Heart right ventricle (tissue), 16 donors: Measurements from ENCODE around the gene GNPDA1. TPM values are rescaled to one million over a fixed set of nuclear protein-coding genes. Genes with fewer than 3 reads are reported as not detected.

Source experiments
- ATAC-seq, 8 donors: fragments of 200-7000 bp; cut with Tn5 transposase; one replicate each; pipeline ENCODE4 v1.9.1; 2020; ENCODE audit warnings: mild to moderate bottlenecking in 8 of 8, moderate library complexity in 8 of 8, moderate number of reproducible peaks in 1 of 8
- DNase-seq, 2 donors: peaks; one replicate each; pipeline ENCODE4 v3.0.0-alpha.2; 2020
- H3K27ac ChIP-seq, 10 donors: fragments of 200-600 bp; sonication (generic) in 2 of 10; one replicate each; pipeline versions ENCODE4 v1.5.0 to v1.8.0; 2020 to 2022; ENCODE audit warnings: mild to moderate bottlenecking in 3 of 10
- H3K27me3 ChIP-seq, 7 donors: fragments of 200-600 bp; one replicate each; pipeline ENCODE4 v1.8.0; 2021 to 2022; ENCODE audit warnings: mild to moderate bottlenecking in 2 of 7
- H3K36me3 ChIP-seq, 9 donors: fragments of 200-600 bp; sonication (generic) in 1 of 9; one replicate each; pipeline versions ENCODE4 v1.5.0 to v1.8.0; 2020 to 2022; ENCODE audit warnings: mild to moderate bottlenecking in 2 of 9
- H3K4me1 ChIP-seq, 9 donors: fragments of 200-600 bp; sonication (generic) in 1 of 9; one replicate each; pipeline versions ENCODE4 v1.5.0 to v1.8.0; 2020 to 2022; ENCODE audit warnings: mild to moderate bottlenecking in 4 of 9
- H3K4me3 ChIP-seq, 10 donors: fragments of 200-600 bp; sonication (generic) in 2 of 10; one replicate each; pipeline versions ENCODE4 v1.5.0 to v1.8.0; 2020 to 2022; ENCODE audit warnings: mild to moderate bottlenecking in 7 of 10, moderate library complexity in 2 of 10
- H3K9me3 ChIP-seq, 11 donors: fragments of 200-600 bp in 10 of 11; sonication (generic) in 2 of 11; one replicate each; pipeline versions ENCODE4 v1.5.0 to v1.8.0; 2013 to 2022; ENCODE audit warnings: mild to moderate bottlenecking in 2 of 11, control low read depth in 1 of 11, moderate library complexity in 1 of 11
- WGBS, 2 donors: extraction: QIAGEN DNeasy Blood & Tissue Kit; methylation state at CpG; one replicate each; pipeline ENCODE4 v1.1.7; 2013; ENCODE audit warnings: inconsistent platforms in 1 of 2; 5-methylcytosine and 5-hydroxymethylcytosine counted together
- intact Hi-C, 10 donors: fragments of 100-400 bp; cut with DNase I; formaldehyde crosslinking; loops; one replicate each; pipeline versions ENCODE4 v1.11.1 to v1.14.2; 2022
- polyA plus RNA-seq, 2 donors: library from polyadenylated mRNA; stranded (reverse); fragments of 200-250 nt; gene quantifications; one replicate each; pipeline ENCODE4 v1.2.3, GENCODE V29; 2013
- total RNA-seq, 10 donors: library from RNA; stranded (reverse); fragmentation: NEBNext Ultra II Directional in 3 of 10; extraction: Animal tissue kit (Norgen Biotek cat#: 25700) in 3 of 10; gene quantifications; one replicate each; pipeline versions ENCODE4 v1.2.1 to v1.2.4, GENCODE V29; 2021 to 2023
- TF ChIP-seq, protein P1 (sequence below), 9 donors: fragments of 200-600 bp; sonication (generic) in 2 of 9; IDR thresholded peaks; one replicate each; pipeline versions ENCODE4 v1.5.0 to v1.8.0; 2021 to 2022; ENCODE audit warnings: antibody characterized with exemption in 9 of 9, mild to moderate bottlenecking in 5 of 9, moderate library complexity in 1 of 9
- donor health status: Arrhythmogenic right ventricular cardiomyopathy.
- donor health status: ischemic (EF 13 %, LVEDD 7.1; RV severe dilation, severe dysfunction).
- donor health status: healthy with polysubstance abuse.
- donor health status: DM: no; HTN: yes; CAD: no.
- donor health status: DM: no; HTN: no; CAD: no.
- donor health status: ischemic (EF 25% LVEDD 6.9; RV normal size, moderate dysfunction).
- donor health status: ischemic (EF 25% LVEDD 5.7; RV mildly dilated, moderate dysfunction).
- donor health status: healthy.
- donor health status: DM: yes; HTN: yes; CAD: no.
- donor health status: Ischemic cardiomyopathy.
- donor health status: ischemic (EF 35%, LVEDD 5.7; RV mildly dilated, moderate dysfunction).
- donor health status: nonischemic (EF 11% LVEDD 7.7; RV severe dilation, severe dysfunction).
- donor health status: DM: yes; HTN: yes; CAD: no.
- donor health status: PGD.
- donor health status: ischemic (EF 29% LVEDD 5.4; RV normal size, mild dysfunction).
- donor health status: nonischemic (EF 23%, LVEDD 6.1; RV moderate dilation, normal function).

Gene GNPDA1
- total and polyA plus RNA-seq, 12 donors, result 11.6 to 24.3 (median 20.3) TPM

DNA sequence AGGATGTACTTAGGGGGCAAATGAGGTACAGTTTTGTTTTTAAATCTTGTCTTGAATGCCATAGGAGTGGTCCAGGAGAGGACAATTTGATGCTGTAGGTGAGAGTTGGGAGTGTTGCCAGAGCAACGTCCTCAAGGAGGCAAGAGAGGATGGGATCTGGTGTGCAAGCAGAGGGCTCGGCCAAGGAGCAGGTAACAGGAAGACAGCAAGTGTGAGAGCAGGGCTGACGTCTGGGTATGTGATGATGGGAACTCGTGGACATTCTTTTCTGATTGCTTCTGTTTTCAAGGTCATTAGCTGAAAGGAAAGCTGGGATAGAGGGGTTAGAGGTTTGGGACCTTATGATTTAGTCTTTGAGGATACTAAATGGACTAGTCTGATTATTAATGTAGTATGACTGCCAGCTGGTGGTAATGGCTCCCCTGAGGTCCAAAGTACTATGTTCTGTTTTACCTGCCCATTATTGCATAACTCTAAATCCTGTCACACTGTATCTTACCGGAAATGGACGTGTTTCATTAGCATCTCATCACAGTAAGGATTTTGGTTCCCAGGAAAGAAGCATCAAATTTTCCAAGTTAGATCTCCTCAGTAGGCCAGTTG, 15.4 kb downstream of the GNPDA1 start:
- Histone ChIP-seq H3K36me3 (peaks cover 0 to 99% (median 22%) of the 10 kb centered on the region in 9 donors), H3K4me1 (peaks cover 0 to 21% (median 6%) of the 10 kb centered on the region in 9 donors), H3K27ac (peak overlapping the region in 1 of 10 donors; percentile 2), H3K4me3 (no peak overlapping the region), H3K9me3 (no peaks in the 10 kb centered on the region), H3K27me3 (no peaks in the 10 kb centered on the region)
- DNase-seq (no peak), ATAC-seq (no peak)
- WGBS, 2 donors, result 50 to 55% methylated on average over 6 of the region's 6 CpGs
- TF ChIP-seq, protein P1, sequence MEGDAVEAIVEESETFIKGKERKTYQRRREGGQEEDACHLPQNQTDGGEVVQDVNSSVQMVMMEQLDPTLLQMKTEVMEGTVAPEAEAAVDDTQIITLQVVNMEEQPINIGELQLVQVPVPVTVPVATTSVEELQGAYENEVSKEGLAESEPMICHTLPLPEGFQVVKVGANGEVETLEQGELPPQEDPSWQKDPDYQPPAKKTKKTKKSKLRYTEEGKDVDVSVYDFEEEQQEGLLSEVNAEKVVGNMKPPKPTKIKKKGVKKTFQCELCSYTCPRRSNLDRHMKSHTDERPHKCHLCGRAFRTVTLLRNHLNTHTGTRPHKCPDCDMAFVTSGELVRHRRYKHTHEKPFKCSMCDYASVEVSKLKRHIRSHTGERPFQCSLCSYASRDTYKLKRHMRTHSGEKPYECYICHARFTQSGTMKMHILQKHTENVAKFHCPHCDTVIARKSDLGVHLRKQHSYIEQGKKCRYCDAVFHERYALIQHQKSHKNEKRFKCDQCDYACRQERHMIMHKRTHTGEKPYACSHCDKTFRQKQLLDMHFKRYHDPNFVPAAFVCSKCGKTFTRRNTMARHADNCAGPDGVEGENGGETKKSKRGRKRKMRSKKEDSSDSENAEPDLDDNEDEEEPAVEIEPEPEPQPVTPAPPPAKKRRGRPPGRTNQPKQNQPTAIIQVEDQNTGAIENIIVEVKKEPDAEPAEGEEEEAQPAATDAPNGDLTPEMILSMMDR (IDR thresholded peaks at IDR 0.05), result no peak
- intact Hi-C loops, result loop anchor here in 1 of 10 donors (10.0 kb wide), 1 partner anchor 307 kb away; no protein-coding TSS in a partner anchor

DNA sequence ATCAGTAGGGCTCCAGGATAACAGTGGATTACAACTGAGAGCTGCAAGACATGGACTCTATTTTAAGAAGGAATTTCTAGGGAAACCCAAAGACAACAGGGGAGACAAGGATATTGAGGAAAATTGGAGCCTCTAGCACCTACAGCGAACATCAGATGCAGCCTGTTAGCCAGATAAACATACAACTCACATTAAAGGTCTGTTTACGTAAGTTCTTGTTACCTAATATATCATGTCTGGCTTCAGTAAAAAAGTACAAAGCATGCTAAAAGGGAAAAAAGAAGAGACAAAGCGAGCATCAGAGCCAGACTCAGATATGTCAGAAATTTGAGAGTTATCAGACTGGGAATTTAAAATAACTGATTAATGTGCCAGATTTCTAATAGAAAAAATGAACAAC, 17.2 kb downstream of the GNPDA1 start:
- TF ChIP-seq, protein P1 (IDR thresholded peaks at IDR 0.05), result no peak
- 98 to 100% methylated on average over 3 of the region's 3 CpGs for WGBS, 2 donors
- H3K27me3 ChIP-seq, result no peaks in the 10 kb centered on the region
- DNase-seq (no peak), ATAC-seq (no peak)
- intact Hi-C loops, result loop anchor here in 1 of 10 donors (10.0 kb wide), 1 partner anchor 309 kb away; no protein-coding TSS in a partner anchor
- peaks cover 0 to 24% (median 7%) of the 10 kb centered on the region in 9 donors for H3K4me1 ChIP-seq
- H3K9me3 ChIP-seq, result no peaks in the 10 kb centered on the region
- H3K27ac ChIP-seq, result no peak overlapping the region
- no peak overlapping the region for H3K4me3 ChIP-seq
- H3K36me3 ChIP-seq, result peaks cover 0 to 97% (median 17%) of the 10 kb centered on the region in 9 donors

DNA sequence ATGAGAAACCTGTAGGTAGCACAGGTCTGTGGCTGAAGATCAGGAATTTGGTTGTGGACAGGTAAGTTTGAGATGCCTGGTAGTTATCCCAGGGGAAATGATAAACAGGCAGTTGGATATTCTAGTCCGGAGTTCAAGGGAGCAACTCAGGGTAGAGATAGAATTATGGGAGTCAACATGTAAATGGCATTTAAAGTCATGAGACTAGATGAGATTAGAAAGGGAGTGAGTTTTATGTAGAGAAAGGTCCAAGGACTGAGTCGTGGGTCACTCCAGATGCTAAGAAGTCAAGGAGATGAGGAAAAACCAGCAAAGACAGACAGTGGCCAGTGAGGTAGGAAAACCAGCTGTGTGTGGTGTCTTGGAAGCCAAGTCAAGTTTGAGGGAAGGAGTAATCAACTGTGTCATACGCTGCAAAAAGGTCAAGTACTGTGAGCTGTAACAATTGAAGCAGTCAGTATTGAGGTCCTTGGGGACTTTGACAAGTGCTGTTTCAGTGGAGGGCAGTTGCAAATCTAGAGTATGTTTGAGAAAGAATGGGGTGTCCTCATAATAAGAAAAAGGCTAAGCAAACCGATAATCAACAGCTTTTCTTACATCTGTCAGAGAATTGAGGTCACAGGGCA, 18.2 kb downstream of the GNPDA1 start:
- TF ChIP-seq, protein P1 (IDR thresholded peaks at IDR 0.05), result no peak
- intact Hi-C loops, result loop anchor here in 6 of 10 donors (5.0 to 10.0 kb wide), 4 partner anchors 143 to 310 kb away; no protein-coding TSS in a partner anchor
- H3K27ac ChIP-seq, result no peak overlapping the region
- no peaks in the 10 kb centered on the region for H3K27me3 ChIP-seq
- H3K4me3 ChIP-seq, result no peak overlapping the region
- DNase-seq, result no peak
- 55% methylated on average over 4 of the region's 4 CpGs for WGBS, 2 donors
- H3K9me3 ChIP-seq, result no peaks in the 10 kb centered on the region
- peaks cover 0 to 97% (median 24%) of the 10 kb centered on the region in 9 donors for H3K36me3 ChIP-seq
- peak in 1 of 8 donors; percentile 50 for ATAC-seq
- peaks cover 0 to 24% (median 7%) of the 10 kb centered on the region in 9 donors for H3K4me1 ChIP-seq

DNA sequence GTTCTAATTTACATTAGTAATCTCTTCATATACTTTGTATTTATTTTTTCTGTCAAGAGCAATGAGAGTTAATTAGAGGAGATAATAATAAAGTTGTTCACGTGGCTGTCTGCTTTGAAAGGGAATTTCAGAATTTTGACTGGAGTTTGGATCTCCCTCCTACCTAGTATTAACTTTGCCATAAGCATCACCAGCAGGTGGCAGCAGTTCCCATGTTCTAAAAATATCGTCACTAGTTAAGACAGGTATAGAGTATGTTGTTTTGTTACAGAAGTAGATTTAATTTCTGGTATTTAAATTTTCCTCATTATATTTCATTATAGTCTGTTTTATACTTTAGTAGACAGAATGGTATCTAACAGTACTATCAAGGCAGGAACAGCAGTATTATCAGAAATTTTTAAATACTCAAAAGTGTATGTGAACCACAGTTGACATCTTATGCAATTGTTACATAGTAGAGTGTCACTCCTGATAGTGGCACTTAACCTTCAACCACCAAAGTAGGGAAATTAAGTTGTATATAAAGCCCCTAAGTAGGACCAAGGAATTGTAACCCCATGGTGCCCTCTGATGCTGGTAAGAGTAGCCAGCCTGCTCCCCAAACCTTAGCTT, 20.4 kb downstream of the GNPDA1 start:
- ATAC-seq (peak; percentile 61 to 85 (median 79)), DNase-seq (peak; percentile 51 to 76)
- H3K4me1 ChIP-seq, result peaks cover 0 to 24% (median 7%) of the 10 kb centered on the region in 9 donors
- WGBS, 2 donors, result 10 to 12% methylated on average over 2 of the region's 2 CpGs
- H3K9me3 ChIP-seq, result no peaks in the 10 kb centered on the region
- H3K27ac ChIP-seq, result no peak overlapping the region
- TF ChIP-seq, protein P1 (IDR thresholded peaks at IDR 0.05), result peak; percentile 63 to 89 (median 81)
- peaks cover 0 to 97% (median 26%) of the 10 kb centered on the region in 9 donors for H3K36me3 ChIP-seq
- intact Hi-C loops, result loop anchor here (1.0 to 10.0 kb wide), 7 partner anchors 145 to 312 kb away; no protein-coding TSS in a partner anchor
- no peak overlapping the region for H3K4me3 ChIP-seq
- no peaks in the 10 kb centered on the region for H3K27me3 ChIP-seq
